HG03571 (cell line): ENCODE measurements around the gene ATP12A.

Experiments used
- ATAC-seq: cut with Tn5 transposase; IDR thresholded peaks from one replicate; pipeline ENCODE4 v1.9.1; 2021; ENCODE audit not compliant: unreplicated experiment

The ATP12A gene

DNA sequence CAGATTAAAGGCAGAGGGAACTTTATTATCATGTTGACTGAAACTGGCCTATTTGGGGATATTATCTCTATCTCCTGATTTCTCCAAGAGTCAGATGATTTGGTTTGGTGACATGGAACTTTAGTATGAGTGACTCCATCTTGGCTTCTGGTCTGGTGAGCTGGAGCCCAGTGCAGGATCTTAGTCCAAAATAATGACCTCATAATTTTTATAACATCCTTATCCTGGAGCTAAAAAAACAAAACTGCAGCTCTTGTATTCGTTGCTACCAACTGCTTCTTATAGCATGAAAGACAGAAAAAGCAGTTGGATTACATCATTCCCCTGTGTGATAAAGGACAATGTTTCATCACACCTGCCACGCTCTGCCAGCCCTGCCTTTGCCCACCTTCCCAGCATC lies 44.5 kb downstream of the ATP12A start:
- no peak for ATAC-seq

DNA sequence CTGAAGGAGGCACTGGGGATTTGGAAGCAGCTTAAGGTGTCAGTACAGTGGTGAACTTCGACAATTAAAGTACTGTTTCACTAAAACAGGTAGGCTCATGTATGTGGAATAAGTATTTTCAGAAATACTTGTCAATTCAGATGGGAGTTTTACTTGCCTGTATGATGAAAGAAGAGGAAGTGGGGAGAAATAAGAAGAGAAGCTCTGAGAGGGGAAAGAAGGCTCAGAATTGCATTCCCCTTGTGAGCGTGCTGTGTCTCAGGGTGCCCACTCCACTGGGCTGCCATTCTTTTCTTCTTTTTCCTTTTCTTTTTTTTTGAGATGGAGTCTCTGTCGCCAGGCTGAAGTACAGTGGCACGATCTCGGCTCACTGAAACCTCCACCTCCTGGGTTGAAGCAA lies 45.2 kb downstream of the ATP12A start:
- no peak for ATAC-seq

DNA sequence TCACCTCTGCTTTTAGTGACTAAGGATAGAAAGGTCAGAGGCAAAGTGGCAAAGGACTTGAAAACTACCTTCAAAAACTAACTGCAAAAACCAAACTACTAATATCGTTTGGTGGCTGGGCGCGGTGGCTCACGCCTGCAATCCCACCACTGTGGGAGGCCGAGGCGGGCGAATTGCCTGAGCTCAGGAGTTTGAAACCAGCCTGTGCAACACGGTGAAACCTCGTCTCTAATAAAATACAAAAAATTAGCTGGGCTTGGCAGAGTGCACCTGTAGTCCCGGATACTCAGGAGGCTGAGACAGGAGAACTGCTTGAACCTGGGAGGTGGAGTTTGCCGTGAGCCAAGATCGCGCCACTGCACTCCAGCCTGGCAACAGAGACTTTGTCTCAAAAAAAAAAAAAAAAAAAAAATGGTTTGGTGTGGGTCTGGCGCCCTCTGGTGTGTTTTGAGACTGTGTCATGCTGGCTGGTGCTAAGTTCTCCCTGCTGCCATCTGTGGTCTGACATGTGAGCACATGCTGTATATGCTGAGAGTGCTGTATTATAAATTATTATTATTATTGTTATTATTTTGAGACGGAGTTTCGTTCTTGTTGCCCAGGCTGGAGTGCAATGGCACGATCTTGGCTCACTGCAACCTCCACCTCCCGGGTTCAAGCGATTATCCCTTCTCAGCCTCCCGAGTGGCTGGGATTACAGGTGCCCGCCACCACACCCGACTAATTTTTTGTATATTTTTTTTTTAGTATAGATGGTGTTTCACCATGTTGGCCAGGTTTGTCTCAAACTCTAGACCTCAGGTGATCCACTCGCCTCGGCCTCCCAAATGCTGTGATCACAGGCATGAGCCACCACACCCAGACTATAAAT lies 47.8 kb downstream of the ATP12A start:
- ATAC-seq = peak; percentile 77

DNA sequence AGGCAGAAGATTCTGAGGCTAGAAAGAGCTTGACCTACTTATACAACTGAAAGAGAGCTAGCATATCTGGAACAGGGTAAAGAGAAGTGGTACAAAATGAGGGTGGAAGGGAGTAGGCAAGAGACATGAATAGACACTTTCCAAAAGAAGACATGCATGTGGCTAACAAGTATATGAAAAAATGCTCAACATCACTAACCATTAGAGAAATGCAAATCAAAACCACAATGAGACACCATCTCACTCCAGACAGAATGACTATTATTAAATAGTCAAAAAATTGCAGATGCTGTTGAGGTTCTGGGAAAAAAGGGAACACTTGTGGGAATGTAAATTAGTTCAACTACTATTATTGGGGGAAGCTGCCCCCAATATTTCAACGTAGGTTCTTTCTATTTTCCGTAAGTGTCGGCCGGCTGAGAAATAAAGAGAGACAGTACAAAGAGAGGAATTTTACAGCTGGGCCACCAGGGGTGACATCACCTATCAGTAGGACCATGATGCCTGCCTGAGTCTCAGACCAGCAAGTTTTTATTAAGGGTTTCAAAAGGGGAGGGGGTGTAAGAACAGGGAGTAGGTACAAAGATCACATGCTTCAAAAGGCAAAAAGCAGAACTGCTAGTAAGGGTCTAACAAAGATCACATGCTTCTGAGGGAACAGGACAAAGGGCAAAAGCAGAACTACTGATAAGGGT lies 50.8 kb downstream of the ATP12A start:
- peak; percentile 51 for ATAC-seq

DNA sequence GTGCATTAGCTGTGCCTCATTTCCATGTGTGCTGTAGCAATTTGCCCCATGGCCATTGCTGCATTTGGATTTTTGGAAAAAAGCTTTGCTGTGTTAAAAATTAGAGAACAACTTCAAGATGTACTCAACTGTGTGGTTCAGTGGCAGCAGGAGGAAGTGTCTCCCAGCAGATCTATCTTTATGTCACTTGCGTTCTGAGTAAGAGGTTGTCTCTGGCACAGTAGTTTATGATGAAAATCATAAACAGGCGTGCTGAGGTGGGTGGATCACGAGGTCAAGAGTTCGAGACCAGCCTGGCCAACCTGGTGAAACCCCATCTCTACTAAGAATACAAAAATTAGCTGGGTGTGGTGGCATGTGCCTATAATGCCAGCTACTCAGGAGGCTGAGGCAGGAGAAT lies 54.7 kb downstream of the ATP12A start:
- ATAC-seq = no peak

DNA sequence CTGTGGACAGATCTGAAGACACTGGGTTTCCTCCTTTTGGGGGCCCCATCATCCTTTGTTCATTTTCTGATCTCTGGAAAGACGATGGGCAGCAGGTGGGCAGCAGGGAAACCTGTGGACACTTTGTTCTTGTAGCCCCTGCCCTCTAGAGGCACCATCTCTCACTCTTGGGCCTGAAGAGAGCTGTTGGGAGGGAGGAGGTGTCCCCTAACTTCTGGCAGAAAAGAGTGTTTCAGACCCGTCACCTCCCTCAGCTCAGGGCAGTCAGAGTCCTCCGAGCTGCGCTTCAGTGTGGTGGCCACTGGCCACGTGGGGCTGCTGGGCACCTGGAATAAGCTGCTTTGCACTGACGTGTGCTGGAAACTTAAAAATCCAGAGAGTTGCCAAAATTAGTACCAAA lies 56.8 kb downstream of the ATP12A start:
- ATAC-seq = no peak

DNA sequence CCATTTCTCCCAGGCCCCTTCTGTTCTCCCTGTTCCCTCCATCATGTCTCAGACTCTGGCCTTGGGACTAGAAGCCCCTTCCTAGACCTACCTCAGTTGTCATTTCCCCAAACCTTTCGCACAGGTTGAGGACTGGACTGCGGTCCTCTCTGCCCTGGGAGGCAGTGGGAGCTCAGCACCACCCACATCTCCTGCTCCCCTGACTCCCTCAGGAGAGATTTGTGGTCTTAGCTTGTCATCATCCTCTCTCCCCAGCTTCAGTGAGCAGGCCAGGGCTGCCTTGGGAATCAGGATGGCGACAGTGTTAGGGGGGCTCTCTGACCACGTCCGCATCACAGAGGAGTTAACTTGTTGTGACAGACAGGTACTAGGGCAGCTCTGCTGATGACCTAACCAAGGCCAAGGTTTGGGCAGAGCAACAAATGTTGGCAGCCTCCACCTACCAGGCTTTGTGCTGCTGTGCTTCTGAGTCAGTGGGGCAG lies 58.2 kb downstream of the ATP12A start:
- no peak for ATAC-seq

DNA sequence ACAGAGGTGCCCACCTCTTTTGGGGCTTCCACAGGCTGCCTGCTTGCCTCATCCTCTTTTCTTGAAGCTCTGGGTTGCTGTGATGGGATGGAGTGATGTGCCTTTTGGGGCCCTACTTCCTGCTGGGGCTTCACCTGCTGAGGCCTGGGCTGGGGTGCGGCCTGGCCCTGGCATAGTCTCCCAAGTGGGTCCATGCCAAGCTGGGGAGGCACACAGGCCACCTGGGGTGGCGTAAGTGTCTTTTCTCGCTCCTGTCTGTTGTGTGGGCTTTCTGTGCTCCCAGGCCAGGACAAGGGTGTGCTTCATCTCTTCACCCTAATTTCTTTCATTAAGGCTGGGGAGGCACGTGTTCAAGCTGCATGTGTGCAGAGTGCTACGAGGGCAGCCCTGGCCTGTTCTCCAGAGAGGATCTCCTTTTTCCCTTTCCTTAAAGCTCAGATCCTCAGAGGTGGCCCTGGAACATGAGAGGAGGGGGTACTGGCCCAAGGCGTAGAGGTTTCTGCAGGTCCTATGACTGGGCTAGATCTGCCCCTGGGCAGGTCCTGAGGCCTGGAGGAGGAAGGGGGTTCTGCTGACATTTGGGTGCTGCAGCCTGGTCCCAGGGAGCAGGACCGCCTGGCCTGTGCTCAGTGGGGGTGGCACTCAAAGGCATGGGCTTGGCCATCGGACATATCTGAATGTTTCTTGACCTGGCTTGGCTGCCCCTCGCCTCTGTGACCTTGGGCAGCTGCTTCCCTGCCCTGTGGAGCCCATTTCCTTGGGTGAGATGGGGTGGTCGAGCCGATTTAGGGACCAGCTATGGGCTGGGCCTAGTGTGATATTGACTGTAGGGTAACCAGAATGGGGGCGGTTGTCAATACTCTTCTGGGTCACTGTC lies 60.0 kb downstream of the ATP12A start:
- ATAC-seq = no peak

DNA sequence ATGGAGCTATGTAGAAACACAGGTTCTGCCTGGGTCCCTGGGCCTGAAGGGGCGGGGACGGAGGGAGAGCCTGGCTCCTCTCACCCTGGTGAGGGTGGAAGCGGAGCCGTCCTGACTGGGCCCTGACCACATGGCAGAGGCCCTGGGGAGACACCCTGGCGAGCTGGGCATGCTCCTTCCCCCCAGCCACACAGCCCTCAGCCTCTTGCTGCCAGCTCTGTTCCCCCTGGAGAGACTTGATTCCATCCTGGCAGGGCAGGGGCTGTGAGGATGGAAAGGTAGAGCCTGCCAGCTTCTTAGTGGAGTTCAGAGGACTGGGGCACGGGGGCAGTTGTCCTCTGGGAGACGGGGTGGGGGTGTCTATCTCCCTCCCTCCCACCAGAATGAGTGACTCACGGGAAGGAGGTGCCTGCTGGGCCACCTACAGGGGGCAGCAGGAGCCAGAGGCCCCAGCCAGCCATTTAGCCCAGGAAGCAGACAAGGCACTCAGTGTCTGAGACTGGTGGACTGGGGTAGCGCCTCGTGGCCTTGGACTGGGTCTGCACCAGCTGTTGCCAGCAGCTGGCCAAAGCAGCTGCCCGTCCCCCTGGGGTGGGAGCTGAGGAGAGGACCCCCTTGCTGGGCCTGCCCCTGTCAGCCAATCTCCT lies 60.9 kb downstream of the ATP12A start:
- no peak for ATAC-seq

DNA sequence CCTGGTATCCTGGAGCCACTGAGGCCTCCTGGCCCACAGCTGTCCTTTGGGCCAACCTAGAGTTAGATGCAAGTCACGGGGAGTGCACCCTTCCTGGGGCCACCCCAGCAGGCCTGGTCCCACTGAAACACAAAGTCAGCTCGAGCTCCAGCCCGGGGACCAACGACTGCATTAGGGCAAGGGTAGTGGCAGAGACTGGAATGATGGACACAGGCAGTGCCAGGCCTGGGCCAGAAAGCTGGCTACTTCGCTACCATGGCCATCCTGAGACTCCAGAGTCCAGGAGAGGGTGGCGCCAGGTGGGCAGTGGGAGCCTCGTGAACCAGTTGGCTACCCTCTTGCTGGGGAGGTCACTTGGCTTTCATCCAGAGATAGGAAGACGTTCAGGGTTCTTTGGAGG lies 61.6 kb downstream of the ATP12A start:
- ATAC-seq = no peak

DNA sequence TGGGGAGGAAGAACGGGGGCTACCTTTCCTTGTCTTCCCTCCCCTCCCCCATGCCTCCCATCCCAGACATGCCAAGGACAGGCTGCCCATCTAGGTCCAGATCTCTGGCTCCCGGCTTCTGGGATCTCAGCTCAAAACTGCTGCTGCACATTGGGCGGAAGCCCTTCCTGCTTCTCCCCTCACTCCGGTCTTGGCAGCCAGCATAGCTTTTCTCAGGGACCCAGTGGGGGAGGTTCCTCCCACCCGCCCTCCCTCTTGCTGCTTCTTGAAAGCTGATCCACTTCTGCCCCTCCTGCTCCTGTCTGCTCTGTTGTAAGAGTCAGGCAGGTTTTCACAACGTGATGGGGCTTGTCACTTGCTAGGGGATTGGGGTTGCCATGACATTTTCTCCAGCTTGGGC lies 62.1 kb downstream of the ATP12A start:
- ATAC-seq = no peak

DNA sequence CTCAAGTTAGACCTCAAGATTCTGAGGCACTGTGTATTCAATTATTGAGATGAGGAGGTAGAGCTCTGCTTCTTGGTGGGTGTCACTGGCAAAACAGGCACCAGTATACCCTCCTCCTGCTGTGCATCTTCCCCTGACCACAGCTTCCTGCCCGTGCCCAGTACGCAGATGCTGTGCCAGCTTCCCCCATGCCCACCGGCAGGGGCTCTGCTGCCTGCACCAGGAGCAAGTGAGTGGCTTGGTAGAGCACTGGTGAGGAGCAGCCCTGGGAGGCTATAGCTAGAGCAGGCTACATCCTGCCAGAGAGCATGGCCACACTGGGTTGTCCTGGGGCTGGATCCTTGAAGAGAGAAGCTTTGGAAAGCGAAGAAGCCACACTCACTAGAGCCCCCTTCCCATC lies 62.8 kb downstream of the ATP12A start:
- no peak for ATAC-seq

DNA sequence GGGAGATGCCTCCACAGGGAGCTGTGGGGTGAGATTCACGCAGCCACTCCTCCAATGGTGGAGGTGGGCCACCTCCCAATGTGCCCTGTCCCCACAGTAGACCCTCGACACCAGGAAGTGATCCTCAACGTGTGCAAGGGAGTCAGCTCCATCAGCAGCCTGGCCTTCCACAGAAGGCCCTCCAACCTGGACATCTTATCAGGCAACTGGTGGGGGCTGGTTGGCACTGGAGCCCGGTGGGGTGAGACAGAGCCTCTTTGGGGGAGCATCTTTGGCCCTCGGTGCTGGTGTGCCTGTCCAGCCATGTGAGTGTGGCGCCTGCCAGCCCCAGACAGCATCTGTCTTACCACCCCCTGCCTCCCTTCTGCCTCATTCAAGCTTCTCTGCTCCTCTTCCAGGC lies 64.0 kb downstream of the ATP12A start:
- no peak for ATAC-seq

DNA sequence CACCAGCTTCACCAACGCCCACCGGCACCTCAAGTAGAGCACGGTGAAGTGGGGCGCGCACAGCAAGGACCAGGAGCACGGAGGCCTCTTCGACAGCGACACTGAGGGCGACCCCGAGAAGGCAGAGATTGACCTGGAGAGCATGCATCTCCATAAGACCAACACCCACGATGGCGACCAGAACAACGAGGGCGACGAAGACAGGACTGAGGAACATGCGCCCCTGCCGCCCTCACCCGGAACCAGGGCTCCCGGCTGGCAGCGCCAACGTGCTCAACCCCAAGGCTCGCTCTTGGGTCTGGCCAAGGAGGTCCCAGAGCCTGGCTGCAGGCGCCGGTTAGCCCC lies 65.3 kb downstream of the ATP12A start:
- ATAC-seq = no peak

DNA sequence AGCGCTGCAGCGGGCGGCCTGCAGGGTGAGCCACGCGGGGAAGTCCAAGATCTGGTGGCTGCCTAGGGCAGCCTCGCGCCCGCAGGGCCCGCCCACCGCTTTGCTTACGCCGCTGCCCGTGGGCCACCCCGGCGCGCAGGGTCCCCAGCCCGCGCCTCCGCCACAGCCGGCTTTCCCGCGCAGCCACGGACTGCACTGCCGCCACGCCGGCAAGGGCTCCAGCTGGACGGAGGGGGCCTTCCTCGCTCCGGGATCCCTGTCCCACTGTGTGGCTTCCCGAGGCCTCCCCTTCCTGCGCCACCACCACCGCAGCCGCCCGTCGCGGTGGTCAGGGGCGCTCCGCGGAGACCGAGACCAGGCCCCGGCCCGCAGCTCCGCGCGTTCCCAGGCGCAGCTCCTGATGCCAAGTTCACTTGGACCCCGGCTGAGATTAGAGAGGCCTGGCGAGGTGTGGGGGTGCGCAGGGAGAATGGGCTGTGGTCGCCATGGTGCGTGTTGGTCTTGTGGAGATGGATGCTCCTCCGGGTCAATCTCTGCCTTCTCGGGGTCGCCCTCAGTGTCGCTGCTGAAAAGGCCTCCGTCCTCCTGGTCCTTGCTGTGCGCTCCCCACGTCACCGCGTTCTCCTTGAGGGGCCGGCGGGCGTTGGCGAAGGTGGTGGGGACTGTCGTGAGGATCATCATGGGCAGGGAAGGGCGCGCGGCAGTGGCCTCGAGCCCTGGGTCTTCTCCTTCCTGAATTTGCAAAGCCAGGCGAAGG lies 65.8 kb downstream of the ATP12A start:
- ATAC-seq = no peak

DNA sequence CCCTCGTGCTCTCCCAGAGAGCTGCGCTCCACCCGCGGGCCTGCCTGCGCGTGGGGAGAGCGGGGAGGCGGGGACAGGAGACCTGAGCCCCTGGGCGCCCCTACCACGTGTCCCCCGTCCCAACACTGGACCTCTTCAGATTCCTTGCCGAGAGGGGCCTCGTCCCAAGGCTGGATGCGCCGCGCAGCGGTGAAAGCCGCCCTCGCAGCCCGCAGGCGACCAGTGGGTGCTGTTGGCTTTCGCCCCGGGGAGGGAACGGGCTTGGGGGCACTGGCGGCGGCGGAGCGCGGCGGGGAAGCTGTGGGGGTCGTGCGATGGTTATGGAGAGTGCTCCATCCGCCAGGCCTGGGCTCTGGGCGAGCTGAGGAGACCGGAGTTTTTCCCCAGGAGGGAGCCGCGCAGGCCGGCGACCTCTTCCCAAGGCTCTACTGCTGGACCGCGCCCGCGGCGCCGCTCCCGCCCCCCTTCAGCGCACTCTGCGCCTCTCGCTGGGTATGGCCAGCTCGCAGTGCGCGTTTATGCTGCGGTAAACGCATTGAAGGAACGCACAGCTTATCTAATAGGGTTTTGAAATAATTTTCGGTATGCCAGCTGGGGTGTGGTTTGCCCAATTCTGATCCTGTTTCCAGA lies 66.5 kb downstream of the ATP12A start:
- ATAC-seq = no peak

DNA sequence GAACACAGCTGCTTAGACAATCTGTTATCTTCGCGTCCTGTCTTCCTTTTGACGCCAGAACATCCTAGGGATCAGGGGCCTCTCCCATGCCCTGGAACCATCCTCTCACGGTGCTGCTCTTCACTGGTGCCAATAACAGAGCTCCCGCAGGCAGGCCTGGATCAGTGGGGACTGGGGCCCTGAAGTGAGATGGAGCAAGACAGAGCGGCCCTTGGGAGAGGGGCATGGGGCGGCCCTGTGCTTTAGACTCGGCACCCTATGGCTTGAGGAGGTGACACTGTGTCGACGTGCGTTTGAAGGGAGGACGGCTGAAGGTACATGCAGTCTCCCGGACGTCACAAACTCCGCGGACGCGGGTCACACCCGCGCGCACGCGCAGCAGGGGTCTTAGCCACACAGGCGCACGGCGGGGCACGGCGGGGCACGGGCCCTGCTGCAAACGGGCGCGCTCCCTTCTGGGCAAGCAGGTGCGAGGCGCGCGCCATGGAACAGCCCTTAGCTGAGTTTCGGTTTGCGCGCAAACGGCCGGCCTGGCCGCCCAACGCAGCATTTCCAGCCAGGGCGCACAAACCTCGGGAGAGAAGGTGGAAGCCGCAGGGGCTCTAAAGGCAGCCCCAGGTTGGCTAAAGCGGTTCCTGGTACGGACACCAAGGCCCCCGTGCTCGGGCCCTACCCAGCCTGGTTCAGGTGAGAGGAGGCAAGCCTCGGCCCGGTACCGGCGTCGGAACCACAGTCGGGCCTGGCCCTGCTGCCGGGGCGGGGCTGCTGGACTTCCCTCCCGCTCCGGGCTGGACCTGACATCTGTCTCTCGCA lies 67.2 kb downstream of the ATP12A start:
- ATAC-seq = no peak

DNA sequence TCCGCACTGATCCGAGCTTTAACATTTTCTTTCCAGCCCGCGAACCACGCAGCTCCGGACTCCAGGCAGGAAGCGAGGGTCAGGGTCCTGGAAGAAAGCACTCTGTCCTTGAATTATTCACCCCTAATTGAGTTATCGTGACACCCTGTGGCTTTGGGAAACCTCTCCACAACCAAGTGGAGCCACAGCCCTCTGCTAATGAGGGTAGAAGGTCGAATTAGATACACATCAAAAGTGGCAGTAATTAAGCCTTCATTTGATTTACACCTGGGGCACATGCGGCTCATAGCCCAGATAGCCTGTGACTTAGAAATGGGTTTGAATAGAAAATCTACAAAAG lies 67.8 kb downstream of the ATP12A start:
- ATAC-seq = no peak

DNA sequence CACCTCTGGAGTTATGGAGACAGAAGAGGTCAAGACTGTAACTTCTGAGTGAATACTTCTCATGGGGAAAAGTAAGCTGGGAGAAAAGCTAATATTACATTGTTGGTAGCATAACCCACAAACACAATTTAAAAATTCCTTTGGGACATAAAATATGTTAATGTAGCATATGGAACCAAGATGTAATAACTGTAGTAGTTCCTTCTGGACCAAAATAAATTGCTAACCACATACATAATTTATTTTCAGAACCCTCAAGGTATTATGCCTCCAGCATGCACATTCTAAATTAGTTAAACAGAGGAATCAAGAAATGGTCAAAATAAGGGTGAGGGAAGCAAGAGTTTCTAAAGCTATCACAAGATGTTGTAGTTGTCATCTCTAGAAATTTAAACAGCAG lies 79.0 kb downstream of the ATP12A start:
- ATAC-seq = no peak
